PC-9 (cell line): ENCODE measurements around the gene CES5A. TPM values are rescaled to one million over a fixed set of nuclear protein-coding genes. Genes with fewer than 3 reads are reported as not detected.

Experiments used
- BruUV-seq: library from RNA; stranded (reverse); fragments of 400-500 nt; replicated peaks from 2 replicates; lab custom pipeline; 2021; lab: Mats Ljungman, UMichigan
- CTCF ChIA-PET: fragments of 300-600 bp; sonication (Branson Sonifier 250); formaldehyde crosslinking; loops from one replicate; lab custom pipeline; 2022; ENCODE audit warnings: antibody characterized with exemption; lab: Charles Lee
- POLR2A ChIA-PET: fragments of 300-600 bp; sonication (Branson Sonifier 250); formaldehyde crosslinking; loops from one replicate; lab custom pipeline; 2022; ENCODE audit warnings: antibody characterized with exemption; ENCODE audit not compliant: unreplicated experiment; lab: Charles Lee
- DNase-seq, 2 experiments: peaks; one replicate each; pipeline versions ENCODE4 v3.0.0 to v3.0.0-alpha.2; 2015 to 2022; ENCODE audit warnings: mixed read lengths in 1 of 2
- H2AFZ ChIP-seq: fragments of 200-600 bp; sonication (generic); 2 replicates; pipeline ENCODE4 v1.8.1; 2017; ENCODE audit warnings: antibody characterized with exemption
- H3F3A ChIP-seq: fragments of 200-600 bp; sonication (generic); 2 replicates; pipeline ENCODE4 v1.8.1; 2017; ENCODE audit warnings: antibody characterized with exemption, mild to moderate bottlenecking, low read depth; ENCODE audit not compliant: insufficient read depth
- H3K27ac ChIP-seq: fragments of 200-600 bp; sonication (generic); 2 replicates; pipeline ENCODE4 v1.6.1; 2016; ENCODE audit warnings: mixed run types
- H3K27me3 ChIP-seq: fragments of 200-600 bp; sonication (generic); 2 replicates; pipeline ENCODE4 v1.6.1; 2016; ENCODE audit warnings: low read depth, mixed run types; ENCODE audit not compliant: insufficient read depth
- H3K36me3 ChIP-seq: fragments of 200-600 bp; sonication (generic); 2 replicates; pipeline ENCODE4 v1.6.1; 2016; ENCODE audit warnings: low read depth, mixed run types
- H3K4me1 ChIP-seq: fragments of 200-600 bp; sonication (generic); replicated peaks from 2 replicates; pipeline ENCODE4 v1.6.1; 2016; ENCODE audit warnings: mixed run types; ENCODE audit not compliant: insufficient read depth
- H3K4me2 ChIP-seq: fragments of 200-600 bp; sonication (generic); 2 replicates; pipeline ENCODE4 v1.6.1; 2017; ENCODE audit warnings: mixed run types
- H3K4me3 ChIP-seq: fragments of 200-600 bp; sonication (generic); 2 replicates; pipeline ENCODE4 v1.6.1; 2016; ENCODE audit warnings: mixed run types
- H3K79me2 ChIP-seq: fragments of 200-600 bp; sonication (generic); 2 replicates; pipeline ENCODE4 v1.6.1; 2017; ENCODE audit warnings: low read depth, mixed run types
- H3K9me2 ChIP-seq: fragments of 200-600 bp; sonication (generic); 2 replicates; pipeline ENCODE4 v1.8.1; 2017; ENCODE audit warnings: mild to moderate bottlenecking; ENCODE audit not compliant: insufficient read depth
- H3K9me3 ChIP-seq: fragments of 200-600 bp; sonication (generic); 2 replicates; pipeline ENCODE4 v1.8.1; 2016; ENCODE audit warnings: low read depth; ENCODE audit not compliant: insufficient read depth
- H4K20me1 ChIP-seq: fragments of 200-600 bp; sonication (generic); 2 replicates; pipeline ENCODE4 v1.8.1; 2017; ENCODE audit not compliant: insufficient read depth
- EZH2 ChIP-seq: fragments of 200-600 bp; sonication (generic); IDR thresholded peaks from 2 replicates; pipeline ENCODE4 v1.8.0; 2017; ENCODE audit warnings: antibody characterized with exemption, low read depth
- intact Hi-C: fragments of 100-400 bp; cut with micrococcal nuclease; formaldehyde crosslinking; loops from one replicate; pipeline ENCODE4 v1.10.0; 2022; ENCODE audit not compliant: unreplicated experiment
- total RNA-seq: library from RNA; stranded (reverse); gene quantifications from 2 replicates; pipeline ENCODE4 v1.2.3, GENCODE V29; 2021
- TF ChIP-seq, protein P1 (sequence below): fragments of 200-600 bp; sonication (generic); conservative IDR thresholded peaks from 2 replicates; pipeline ENCODE4 v1.6.1; 2017; ENCODE audit warnings: mixed run types, antibody characterized with exemption, mild to moderate bottlenecking, moderate library complexity

The CES5A gene
- total RNA-seq, 1 experiment from 2014 or later: not detected

DNA sequence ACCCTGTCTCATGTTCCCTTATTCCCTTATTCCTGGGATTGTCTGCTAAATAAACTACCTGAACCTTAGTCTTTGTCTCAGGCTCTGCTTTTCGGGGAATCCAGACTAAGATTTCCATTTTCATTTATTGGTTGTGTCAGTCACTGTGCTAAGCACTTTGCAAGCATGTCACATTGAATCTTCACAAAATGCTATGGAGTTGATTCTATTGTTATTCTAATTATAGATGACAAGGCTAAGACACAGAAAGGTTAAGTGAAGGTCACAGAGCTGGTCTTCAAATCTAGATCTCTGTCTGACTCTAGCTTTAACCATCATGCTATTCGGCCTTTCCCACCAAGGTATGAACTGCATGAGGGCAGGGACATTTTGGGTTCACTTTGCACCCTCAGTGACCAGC lies 13.4 kb upstream of the CES5A start:
- H3K4me1 ChIP-seq: no peaks in the 10 kb centered on the region
- H3K27me3 ChIP-seq: peaks cover 29% of the 10 kb centered on the region
- H3F3A ChIP-seq: no peaks in the 10 kb centered on the region
- no peak for DNase-seq
- no peaks in the 10 kb centered on the region for H3K36me3 ChIP-seq
- no peak overlapping the region for H3K4me3 ChIP-seq
- ChIA-PET CTCF (no interaction called here), POLR2A (no interaction called here)
- H3K9me3 ChIP-seq: peaks cover 6% of the 10 kb centered on the region; the same call in 1 of the 2 replicates
- H3K27ac ChIP-seq: no peak overlapping the region
- no peak overlapping the region for H3K4me2 ChIP-seq
- no peaks in the 10 kb centered on the region for H3K79me2 ChIP-seq
- intact Hi-C loops: no loop called here
- H3K9me2 ChIP-seq: no peaks in the 10 kb centered on the region
- no peak overlapping the region for H2AFZ ChIP-seq
- no TSS peak for BruUV-seq
- no peak for TF ChIP-seq EZH2
- TF ChIP-seq, protein P1, sequence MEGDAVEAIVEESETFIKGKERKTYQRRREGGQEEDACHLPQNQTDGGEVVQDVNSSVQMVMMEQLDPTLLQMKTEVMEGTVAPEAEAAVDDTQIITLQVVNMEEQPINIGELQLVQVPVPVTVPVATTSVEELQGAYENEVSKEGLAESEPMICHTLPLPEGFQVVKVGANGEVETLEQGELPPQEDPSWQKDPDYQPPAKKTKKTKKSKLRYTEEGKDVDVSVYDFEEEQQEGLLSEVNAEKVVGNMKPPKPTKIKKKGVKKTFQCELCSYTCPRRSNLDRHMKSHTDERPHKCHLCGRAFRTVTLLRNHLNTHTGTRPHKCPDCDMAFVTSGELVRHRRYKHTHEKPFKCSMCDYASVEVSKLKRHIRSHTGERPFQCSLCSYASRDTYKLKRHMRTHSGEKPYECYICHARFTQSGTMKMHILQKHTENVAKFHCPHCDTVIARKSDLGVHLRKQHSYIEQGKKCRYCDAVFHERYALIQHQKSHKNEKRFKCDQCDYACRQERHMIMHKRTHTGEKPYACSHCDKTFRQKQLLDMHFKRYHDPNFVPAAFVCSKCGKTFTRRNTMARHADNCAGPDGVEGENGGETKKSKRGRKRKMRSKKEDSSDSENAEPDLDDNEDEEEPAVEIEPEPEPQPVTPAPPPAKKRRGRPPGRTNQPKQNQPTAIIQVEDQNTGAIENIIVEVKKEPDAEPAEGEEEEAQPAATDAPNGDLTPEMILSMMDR: no peak
- H4K20me1 ChIP-seq: no peaks in the 10 kb centered on the region

GRCh38 chr16:55876854-55877253 lies 1.7 kb upstream of the CES5A start:
- H3K79me2 ChIP-seq: no peaks in the 10 kb centered on the region
- no peaks in the 10 kb centered on the region for H4K20me1 ChIP-seq
- BruUV-seq: no TSS peak
- H3F3A ChIP-seq: no peaks in the 10 kb centered on the region
- peaks cover 70% of the 10 kb centered on the region for H3K27me3 ChIP-seq
- H2AFZ ChIP-seq: no peak overlapping the region
- no peak overlapping the region for H3K27ac ChIP-seq
- ChIA-PET POLR2A (no interaction called here), CTCF (no interaction called here)
- H3K4me2 ChIP-seq: no peak overlapping the region
- H3K36me3 ChIP-seq: no peaks in the 10 kb centered on the region
- no peak overlapping the region for H3K4me3 ChIP-seq
- TF ChIP-seq, protein P1: no peak
- no peak for TF ChIP-seq EZH2
- intact Hi-C loops: no loop called here
- H3K9me3 ChIP-seq: no peaks in the 10 kb centered on the region
- no peaks in the 10 kb centered on the region for H3K4me1 ChIP-seq
- no peaks in the 10 kb centered on the region for H3K9me2 ChIP-seq
- no peak for DNase-seq

- H3K36me3 ChIP-seq: no peaks in the 10 kb centered on the region
- H3K4me3 ChIP-seq: no peak overlapping the region
- intact Hi-C loops: no loop called here
- H3K27me3 ChIP-seq: peaks cover 56% of the 10 kb centered on the region
- H3K9me3 ChIP-seq: no peaks in the 10 kb centered on the region
- H4K20me1 ChIP-seq: no peaks in the 10 kb centered on the region
- no peaks in the 10 kb centered on the region for H3F3A ChIP-seq
- DNase-seq: no peak
- no peak for TF ChIP-seq EZH2
- TF ChIP-seq, protein P1: no peak
- no peak overlapping the region for H3K27ac ChIP-seq
- no peak overlapping the region for H2AFZ ChIP-seq
- no peaks in the 10 kb centered on the region for H3K9me2 ChIP-seq
- H3K79me2 ChIP-seq: no peaks in the 10 kb centered on the region
- H3K4me2 ChIP-seq: no peak overlapping the region
- no TSS peak for BruUV-seq
- ChIA-PET POLR2A (no interaction called here), CTCF (no interaction called here)
- no peaks in the 10 kb centered on the region for H3K4me1 ChIP-seq
Observed at GRCh38 chr16:55873122-55873521, 2.1 kb downstream of the CES5A start.
